GM12878 (cell line): ENCODE results near the gene PCNX1. TPM values are rescaled to one million over a fixed set of nuclear protein-coding genes. Genes with fewer than 3 reads are reported as not detected.

ENCODE experiments used
- ATAC-seq: fragments of 200-7000 bp; cut with Tn5 transposase; 3 replicates; pipeline ENCODE4 v1.9.1; 2020; ENCODE audit warnings: mild to moderate bottlenecking, moderate library complexity
- BruUV-seq: library from RNA; stranded (reverse); fragments of 400-500 nt; replicated peaks from 2 replicates; lab custom pipeline; 2021; lab: Mats Ljungman, UMichigan
- CTCF ChIA-PET: fragments of 300-600 bp; sonication (Branson Sonifier 250); formaldehyde crosslinking; extraction: SDS; loops from one replicate; lab custom pipeline; 2021; ENCODE audit warnings: inconsistent platforms; lab: Yijun Ruan, JAX
- POLR2A ChIA-PET: fragments of 350-600 bp; formaldehyde crosslinking; extraction: SDS; loops from one replicate; lab custom pipeline; 2021; ENCODE audit warnings: inconsistent platforms; lab: Charles Lee
- RAD21 ChIA-PET: fragments of 300-600 bp; sonication (Branson Sonifier 250); formaldehyde crosslinking; loops from one replicate; lab custom pipeline; 2023; ENCODE audit warnings: antibody characterized with exemption; ENCODE audit not compliant: unreplicated experiment; lab: Charles Lee
- SMC1A ChIA-PET: fragments of 300-600 bp; sonication (Branson Sonifier 250); formaldehyde crosslinking; loops from one replicate; lab custom pipeline; 2023; ENCODE audit not compliant: unreplicated experiment, uncharacterized antibody; lab: Charles Lee
- DNase-seq: peaks from one replicate; pipeline ENCODE4 v3.0.0-alpha.2; 2011; ENCODE audit warnings: low read depth, low spot score
- FAIRE-seq: peaks from 3 replicates; lab custom pipeline; 2011; peaks lifted over from hg19 to GRCh38; lab: Jason Lieb, UNC
- H2AFZ ChIP-seq: 2 replicates; pipeline ENCODE4 v1.6.0; 2011; ENCODE audit warnings: low read depth, low read length, control low read depth; ENCODE audit not compliant: control insufficient read depth
- H3K27ac ChIP-seq: 2 replicates; pipeline ENCODE4 v1.5.1; 2011; ENCODE audit warnings: control low read depth; ENCODE audit not compliant: control insufficient read depth, insufficient read depth
- H3K27me3 ChIP-seq, 2 experiments: replicated peaks in 1 of 2; 2 replicates each; pipeline versions ENCODE4 v1.6.0 to v1.6.1; 2011; ENCODE audit warnings: low read length in 1 of 2; ENCODE audit not compliant: control insufficient read depth in 2 of 2, insufficient read depth in 2 of 2
- H3K36me3 ChIP-seq, 2 experiments: 2 replicates each; pipeline ENCODE4 v1.5.1; 2011; ENCODE audit warnings: low read length in 1 of 2; ENCODE audit not compliant: control insufficient read depth in 2 of 2, insufficient read depth in 2 of 2
- H3K4me1 ChIP-seq: 2 replicates; pipeline ENCODE4 v1.6.1; 2011; ENCODE audit warnings: mild to moderate bottlenecking, low read length, moderate library complexity, mixed read lengths; ENCODE audit not compliant: control insufficient read depth, insufficient read depth
- H3K4me2 ChIP-seq: 2 replicates; pipeline ENCODE4 v1.6.0; 2011; ENCODE audit warnings: control low read depth; ENCODE audit not compliant: control insufficient read depth, insufficient read depth
- H3K4me3 ChIP-seq: fragments of 200-600 bp; sonication (generic); 2 replicates; pipeline ENCODE4 v1.5.1; 2016
- H3K79me2 ChIP-seq: 2 replicates; pipeline ENCODE4 v1.6.0; 2011; ENCODE audit warnings: low read length; ENCODE audit not compliant: control insufficient read depth, insufficient read depth
- H3K9ac ChIP-seq: 2 replicates; pipeline ENCODE4 v1.8.0; 2011; ENCODE audit warnings: low read length, control low read depth, mixed read lengths; ENCODE audit not compliant: control insufficient read depth, insufficient read depth
- H3K9me3 ChIP-seq: replicated peaks from 3 replicates; pipeline ENCODE4 v1.5.1; 2011; ENCODE audit warnings: mild to moderate bottlenecking, low read length; ENCODE audit not compliant: control insufficient read depth, insufficient read depth
- H4K20me1 ChIP-seq: 2 replicates; pipeline ENCODE4 v1.6.0; 2011; ENCODE audit not compliant: control insufficient read depth, insufficient read depth
- EZH2 ChIP-seq: IDR thresholded peaks from 2 replicates; pipeline ENCODE4 v1.6.1; 2012; ENCODE audit warnings: low read depth, mild to moderate bottlenecking, control low read depth, inconsistent platforms, low read length, borderline replicate concordance; ENCODE audit not compliant: control insufficient read depth
- FOXK2 ChIP-seq: fragments of 450-650 bp; IDR thresholded peaks from 2 replicates; pipeline ENCODE4 v1.6.1; 2017; ENCODE audit warnings: mild to moderate bottlenecking, moderate library complexity
- GABPA ChIP-seq: IDR thresholded peaks from 2 replicates; pipeline ENCODE4 v1.6.1; 2014; ENCODE audit warnings: antibody characterized with exemption, low read depth, mild to moderate bottlenecking, inconsistent platforms
- SUZ12 ChIP-seq: fragments of 200-600 bp; sonication (generic); IDR thresholded peaks from one replicate; pipeline ENCODE4 v1.6.1; 2018; ENCODE audit warnings: antibody characterized with exemption, mild to moderate bottlenecking; ENCODE audit not compliant: unreplicated experiment
- WGBS: methylation state at CpG from one replicate; pipeline ENCODE4 v1.1.6; 2016; ENCODE audit warnings: low lambda C conversion rate; ENCODE audit not compliant: insufficient replicate concordance, insufficient coverage; ENCODE audit errors: missing lambda C conversion rate; 5-methylcytosine and 5-hydroxymethylcytosine counted together
- in situ Hi-C: fragments of 300-500 bp; cut with MboI; formaldehyde crosslinking; loops from 9 replicates; pipeline ENCODE4 v1.14.3; 2018; ENCODE audit warnings: mixed read lengths
- intact Hi-C: fragments of 100-400 bp; cut with micrococcal nuclease; formaldehyde crosslinking; loops from one replicate; pipeline ENCODE4 v1.14.2; 2022; ENCODE audit not compliant: unreplicated experiment
- polyA plus RNA-seq, 11 experiments: library from polyadenylated mRNA; depleted of rRNA in 4 of 11; unstranded in 6 of 11; stranded (reverse) in 5 of 11; fragments of >200 nt; fragmentation: Nextera tagmentation in 4 of 11; fragmentation: Illumina TruSeq in 1 of 11; extraction: Ambion mirVana in 4 of 11; extraction: Trizol in 1 of 11; gene quantifications; 1 replicate in 1 of 11; 2 replicates in 10 of 11; pipeline versions ENCODE4 v1.2.1 to v1.2.3, GENCODE V29; 2011 to 2016; ENCODE audit warnings: inconsistent platforms in 2 of 11, missing spikeins in 2 of 11, low read depth in 1 of 11
- total RNA-seq, 4 experiments: library from RNA; depleted of rRNA in 3 of 4; stranded (reverse); fragments of >200 nt in 3 of 4; fragmentation: Illumina TruSeq in 1 of 4; extraction: Trizol in 1 of 4; gene quantifications; 2 replicates each; pipeline versions ENCODE4 v1.2.1 to v1.2.3, GENCODE V29; 2013 to 2021
- TF ChIP-seq, protein P1 (sequence below): IDR thresholded peaks from 2 replicates; pipeline ENCODE4 v1.6.1; 2012; ENCODE audit warnings: low read length, inconsistent platforms
- TF ChIP-seq, protein P2 (sequence below): fragments of 450-650 bp; IDR thresholded peaks from 2 replicates; pipeline ENCODE4 v1.6.1; 2017; ENCODE audit warnings: antibody characterized with exemption, mild to moderate bottlenecking, moderate library complexity

Gene PCNX1
- total and polyA plus RNA-seq, 10 of the 15 experiments (the other 5 are each of a cell fraction or from before 2014, with no cell fraction given) = 4.6 to 53.9 (median 20.5) TPM

DNA sequence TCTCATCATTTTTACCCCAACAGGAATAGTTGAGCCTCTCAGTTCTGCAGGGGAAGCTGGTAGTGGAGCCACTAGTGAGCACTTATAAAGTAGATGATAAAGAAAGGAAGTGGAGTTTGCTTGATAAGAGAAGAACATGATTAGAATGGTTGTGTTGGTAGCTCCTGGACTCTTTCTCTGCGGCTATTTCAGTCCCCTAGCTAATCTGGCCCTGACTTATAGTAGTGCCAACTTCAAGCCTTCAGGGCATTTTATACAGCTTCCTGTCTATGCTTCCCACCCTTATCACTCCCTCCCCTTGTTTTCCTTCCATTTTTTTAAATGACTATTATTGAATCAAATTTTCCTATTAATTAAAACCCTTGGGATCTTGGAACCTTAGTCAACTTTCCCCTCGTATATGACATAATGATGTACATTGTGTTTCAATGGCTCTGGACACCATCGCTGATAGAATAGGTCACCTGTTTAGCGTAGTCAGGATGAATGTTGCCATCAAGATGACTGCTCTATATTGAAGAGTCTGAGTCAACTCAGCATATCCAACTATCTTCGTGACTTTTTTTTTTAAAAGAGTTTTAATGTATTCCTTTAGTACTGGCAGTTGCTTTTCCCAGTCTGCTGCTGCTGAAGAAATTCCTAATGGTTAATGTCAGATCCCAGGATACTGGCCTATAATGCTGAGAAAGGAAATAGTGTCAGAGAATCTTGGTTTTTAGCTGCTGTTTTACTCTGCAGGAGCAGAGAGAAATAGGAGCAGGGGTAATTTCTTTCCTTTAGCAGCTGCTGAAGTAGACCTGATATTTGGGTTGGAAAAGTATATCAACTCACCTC, 16.2 kb upstream of the PCNX1 start:
- ChIA-PET SMC1A (interaction anchor here (0.7 to 1.4 kb wide), 5 partner anchors 9 to 183 kb away, joined by 3 to 6 read pairs (median 4); partner anchors contain the start of gene PCNX1), CTCF (interaction anchor here (1.0 to 12.3 kb wide), 4 partner anchors 13 to 81 kb away, joined by 3 to 110 read pairs (median 4); partner anchors contain the start of gene PCNX1)
- peaks cover 49% of the 10 kb centered on the region for H3K4me1 ChIP-seq

More for the DNA sequence above, 16.2 kb upstream of the PCNX1 start:
- WGBS = 98% methylated on average over 5 of the region's 5 CpGs
- in situ Hi-C loops = no loop called here
- FAIRE-seq = no peak
- no peak overlapping the region for H3K27ac ChIP-seq
- DNase-seq = no peak
- no peak overlapping the region for H2AFZ ChIP-seq
- POLR2A ChIA-PET = no interaction called here
- H3K27me3 ChIP-seq = no peaks in the 10 kb centered on the region
- TF ChIP-seq, protein P1, sequence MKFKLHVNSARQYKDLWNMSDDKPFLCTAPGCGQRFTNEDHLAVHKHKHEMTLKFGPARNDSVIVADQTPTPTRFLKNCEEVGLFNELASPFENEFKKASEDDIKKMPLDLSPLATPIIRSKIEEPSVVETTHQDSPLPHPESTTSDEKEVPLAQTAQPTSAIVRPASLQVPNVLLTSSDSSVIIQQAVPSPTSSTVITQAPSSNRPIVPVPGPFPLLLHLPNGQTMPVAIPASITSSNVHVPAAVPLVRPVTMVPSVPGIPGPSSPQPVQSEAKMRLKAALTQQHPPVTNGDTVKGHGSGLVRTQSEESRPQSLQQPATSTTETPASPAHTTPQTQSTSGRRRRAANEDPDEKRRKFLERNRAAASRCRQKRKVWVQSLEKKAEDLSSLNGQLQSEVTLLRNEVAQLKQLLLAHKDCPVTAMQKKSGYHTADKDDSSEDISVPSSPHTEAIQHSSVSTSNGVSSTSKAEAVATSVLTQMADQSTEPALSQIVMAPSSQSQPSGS = no peak
- TF ChIP-seq GABPA = no peak
- TF ChIP-seq, protein P2, sequence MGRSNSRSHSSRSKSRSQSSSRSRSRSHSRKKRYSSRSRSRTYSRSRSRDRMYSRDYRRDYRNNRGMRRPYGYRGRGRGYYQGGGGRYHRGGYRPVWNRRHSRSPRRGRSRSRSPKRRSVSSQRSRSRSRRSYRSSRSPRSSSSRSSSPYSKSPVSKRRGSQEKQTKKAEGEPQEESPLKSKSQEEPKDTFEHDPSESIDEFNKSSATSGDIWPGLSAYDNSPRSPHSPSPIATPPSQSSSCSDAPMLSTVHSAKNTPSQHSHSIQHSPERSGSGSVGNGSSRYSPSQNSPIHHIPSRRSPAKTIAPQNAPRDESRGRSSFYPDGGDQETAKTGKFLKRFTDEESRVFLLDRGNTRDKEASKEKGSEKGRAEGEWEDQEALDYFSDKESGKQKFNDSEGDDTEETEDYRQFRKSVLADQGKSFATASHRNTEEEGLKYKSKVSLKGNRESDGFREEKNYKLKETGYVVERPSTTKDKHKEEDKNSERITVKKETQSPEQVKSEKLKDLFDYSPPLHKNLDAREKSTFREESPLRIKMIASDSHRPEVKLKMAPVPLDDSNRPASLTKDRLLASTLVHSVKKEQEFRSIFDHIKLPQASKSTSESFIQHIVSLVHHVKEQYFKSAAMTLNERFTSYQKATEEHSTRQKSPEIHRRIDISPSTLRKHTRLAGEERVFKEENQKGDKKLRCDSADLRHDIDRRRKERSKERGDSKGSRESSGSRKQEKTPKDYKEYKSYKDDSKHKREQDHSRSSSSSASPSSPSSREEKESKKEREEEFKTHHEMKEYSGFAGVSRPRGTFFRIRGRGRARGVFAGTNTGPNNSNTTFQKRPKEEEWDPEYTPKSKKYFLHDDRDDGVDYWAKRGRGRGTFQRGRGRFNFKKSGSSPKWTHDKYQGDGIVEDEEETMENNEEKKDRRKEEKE = no peak
- no peak for TF ChIP-seq SUZ12
- no peak for TF ChIP-seq FOXK2
- no peak for TF ChIP-seq EZH2
- TF ChIP-seq, all 136 proteins: peak for 0
- H3K9ac ChIP-seq = no peak overlapping the region
- H4K20me1 ChIP-seq = no peaks in the 10 kb centered on the region
- RAD21 ChIA-PET = interaction anchor here (0.9 kb wide), 1 partner anchor 17 kb away, joined by 3 read pairs; no protein-coding TSS in a partner anchor
- no peaks in the 10 kb centered on the region for H3K9me3 ChIP-seq
- H3K36me3 ChIP-seq = no peaks in the 10 kb centered on the region
- no peak overlapping the region for H3K4me3 ChIP-seq
- BruUV-seq = no TSS peak
- no peak overlapping the region for H3K4me2 ChIP-seq
- ATAC-seq = no peak
- no peaks in the 10 kb centered on the region for H3K79me2 ChIP-seq
- intact Hi-C loops = no loop called here
